Right atrium auricular region (tissue), 2 donors: Measurements from ENCODE around the gene TUSC2. TPM values are rescaled to one million over a fixed set of nuclear protein-coding genes. Genes with fewer than 3 reads are reported as not detected.
A peak's percentile ranks its signal among the peaks of the same experiment; 100 is the strongest.
"Not testable (repeated sequence)": the region's sequence is repeated elsewhere in the genome, so short reads cannot be mapped to it uniquely, and the experiment has no call there.

ENCODE experiments used
- DNase-seq: peaks from one replicate; pipeline ENCODE4 v3.0.0-alpha.2; 2019; ENCODE audit warnings: low spot score
- H3K27ac ChIP-seq, 2 donors: fragments of 200-600 bp; sonication (generic); 1 replicate in 1 of 2; 2 replicates in 1 of 2; pipeline ENCODE4 v1.5.1; 2016 to 2019
- H3K27me3 ChIP-seq, 2 donors: fragments of 200-600 bp; sonication (generic); one replicate each; pipeline versions ENCODE4 v1.5.1 to v1.6.0; 2017 to 2019
- H3K36me3 ChIP-seq: fragments of 200-600 bp; sonication (generic); one replicate; pipeline ENCODE4 v1.5.1; 2016
- H3K4me1 ChIP-seq, 2 donors: fragments of 200-600 bp; sonication (generic); one replicate each; pipeline versions ENCODE4 v1.5.1 to v1.6.0; 2017 to 2019
- H3K4me3 ChIP-seq, 2 donors: fragments of 200-600 bp; sonication (generic); 1 replicate in 1 of 2; 2 replicates in 1 of 2; pipeline ENCODE4 v1.5.1; 2017 to 2019; ENCODE audit warnings: mild to moderate bottlenecking in 1 of 2, moderate library complexity in 1 of 2
- H3K9me3 ChIP-seq, 2 donors: fragments of 200-600 bp; sonication (generic); one replicate each; pipeline ENCODE4 v1.5.1; 2019
- CTCF ChIP-seq, 2 donors: fragments of 200-600 bp; sonication (generic); IDR thresholded peaks; one replicate each; pipeline ENCODE4 v1.5.1; 2019; ENCODE audit warnings: antibody characterized with exemption in 2 of 2
- total RNA-seq, 2 donors: library from RNA; depleted of rRNA; stranded (reverse); fragments of >200 nt; gene quantifications; one replicate each; pipeline ENCODE4 v1.1.0, GENCODE V29; 2016

Gene TUSC2
- total RNA-seq, 2 donors from 2014 or later, result 23.4 to 29.6 TPM

DNA sequence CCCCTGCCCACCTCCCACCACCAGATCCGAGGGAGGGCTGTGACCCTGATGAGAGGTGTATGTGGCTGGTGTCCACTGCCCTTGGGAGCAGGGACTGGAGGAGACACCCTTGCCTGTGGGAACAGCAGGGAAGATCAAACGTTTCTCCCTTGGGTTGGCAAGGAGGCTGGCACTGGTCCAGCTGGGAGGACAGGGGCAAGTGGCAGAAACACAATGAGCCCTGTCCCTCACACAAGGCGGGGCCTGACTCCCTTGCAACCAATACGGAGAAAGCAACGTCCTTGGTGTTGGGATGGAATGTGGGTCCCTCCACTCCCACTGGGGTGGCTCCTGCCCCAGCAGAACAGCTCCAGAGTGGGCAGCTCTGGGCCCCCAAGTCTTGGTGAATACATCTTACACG, 10.7 kb downstream of the TUSC2 start:
- Histone ChIP-seq H3K4me1 (peaks cover 0 to 50% of the 10 kb centered on the region in 2 donors), H3K4me3 (no peak overlapping the region)
- DNase-seq, result no peak

GRCh38 chr3:50316657-50317242, 11.3 kb downstream of the TUSC2 start:
- H3K27ac ChIP-seq, result peak overlapping the region in 1 of 2 donors; percentile 93
- H3K4me3 ChIP-seq, result no peak overlapping the region
- H3K36me3 ChIP-seq, result peaks cover 26% of the 10 kb centered on the region
- no peak for TF ChIP-seq CTCF (IDR thresholded peaks at IDR 0.05)
- H3K27me3 ChIP-seq, result no peaks in the 10 kb centered on the region
- H3K4me1 ChIP-seq, result peaks cover 0 to 44% of the 10 kb centered on the region in 2 donors
- H3K9me3 ChIP-seq, result no peaks in the 10 kb centered on the region
- DNase-seq, result no peak

More for the DNA sequence above, 10.7 kb downstream of the TUSC2 start:
- TF ChIP-seq CTCF (IDR thresholded peaks at IDR 0.05), result no peak
- H3K9me3 ChIP-seq, result no peaks in the 10 kb centered on the region
- peak overlapping the region in 1 of 2 donors; percentile 93 for H3K27ac ChIP-seq
- H3K36me3 ChIP-seq, result peaks cover 26% of the 10 kb centered on the region
- H3K27me3 ChIP-seq, result no peaks in the 10 kb centered on the region

DNA sequence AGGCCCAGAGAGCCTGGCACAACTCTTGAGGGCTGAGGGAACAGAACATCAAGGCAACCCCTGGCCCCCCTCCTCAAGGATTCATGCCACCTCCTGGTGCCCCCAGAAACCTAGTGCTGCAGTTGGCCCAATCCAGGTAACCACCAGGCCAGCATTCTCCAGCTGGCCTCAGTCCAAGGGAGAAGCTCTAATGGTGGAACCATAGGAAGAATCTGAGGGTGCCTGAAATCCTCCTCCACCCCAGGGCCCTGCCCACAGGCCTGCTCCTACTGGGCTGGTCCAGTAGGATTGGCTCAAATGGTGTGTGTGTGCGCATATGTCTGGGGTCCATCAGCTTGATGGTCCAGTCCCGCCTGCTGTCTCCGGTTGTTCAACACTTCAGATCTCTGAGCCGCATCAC, 13.2 kb downstream of the TUSC2 start:
- Histone ChIP-seq H3K4me3 (no peak overlapping the region), H3K27ac (no peak overlapping the region), H3K27me3 (no peaks in the 10 kb centered on the region), H3K9me3 (no peaks in the 10 kb centered on the region), H3K4me1 (peaks cover 0 to 34% of the 10 kb centered on the region in 2 donors), H3K36me3 (peaks cover 26% of the 10 kb centered on the region)
- no peak for TF ChIP-seq CTCF (IDR thresholded peaks at IDR 0.05)
- DNase-seq, result no peak

DNA sequence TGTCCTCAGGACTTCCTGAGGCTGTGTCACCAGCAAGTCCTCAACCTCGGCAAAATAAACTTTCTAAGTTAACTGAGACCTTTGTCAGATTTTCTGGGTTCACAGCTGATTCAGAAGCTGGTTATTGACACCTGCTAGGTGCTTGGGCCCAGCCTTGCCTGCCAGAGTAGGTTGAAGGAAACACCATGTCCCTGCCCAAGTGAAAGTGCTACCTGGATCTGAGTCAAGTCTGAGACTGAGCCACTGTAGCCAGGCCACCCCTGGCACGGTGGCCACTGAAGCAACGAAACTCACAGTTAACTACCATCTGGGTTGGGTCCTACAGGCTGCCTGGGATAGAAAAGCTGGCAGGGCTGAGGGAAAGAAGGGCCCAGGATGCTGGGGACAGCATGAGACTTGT, 13.7 kb downstream of the TUSC2 start:
- peaks cover 26% of the 10 kb centered on the region for H3K36me3 ChIP-seq
- H3K9me3 ChIP-seq, result no peaks in the 10 kb centered on the region
- H3K4me1 ChIP-seq, result peaks cover 0 to 29% of the 10 kb centered on the region in 2 donors
- DNase-seq, result no peak
- no peak overlapping the region for H3K27ac ChIP-seq
- no peak for TF ChIP-seq CTCF (IDR thresholded peaks at IDR 0.05)
- no peaks in the 10 kb centered on the region for H3K27me3 ChIP-seq
- H3K4me3 ChIP-seq, result no peak overlapping the region

DNA sequence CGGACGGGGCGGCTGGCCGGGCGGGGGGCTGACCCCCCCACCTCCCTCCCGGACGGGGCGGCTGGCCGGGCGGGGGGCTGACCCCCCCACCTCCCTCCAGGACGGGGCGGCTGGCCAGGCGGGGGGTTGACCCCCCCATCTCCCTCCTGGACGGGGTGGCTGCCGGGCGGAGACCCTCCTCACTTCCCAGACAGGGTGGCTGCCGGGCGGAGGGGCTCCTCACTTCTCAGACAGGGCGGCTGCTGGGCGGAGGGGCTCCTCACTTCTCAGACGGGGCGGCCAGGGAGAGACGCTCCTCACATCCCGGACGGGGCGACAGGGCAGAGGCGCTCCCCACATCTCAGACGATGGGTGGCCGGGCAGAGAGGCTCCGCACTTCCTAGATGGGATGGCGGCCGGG, 16.0 kb downstream of the TUSC2 start:
- H3K36me3 ChIP-seq, H3K9me3 ChIP-seq, H3K27ac ChIP-seq, H3K4me3 ChIP-seq, H3K4me1 ChIP-seq, H3K27me3 ChIP-seq, DNase-seq: not testable (repeated sequence)

- no peak for TF ChIP-seq CTCF (IDR thresholded peaks at IDR 0.05)
- peaks cover 0 to 37% of the 10 kb centered on the region in 2 donors for H3K4me1 ChIP-seq
- H3K36me3 ChIP-seq, result no peaks in the 10 kb centered on the region
- H3K27me3 ChIP-seq, result no peaks in the 10 kb centered on the region
- no peak overlapping the region for H3K27ac ChIP-seq
- no peaks in the 10 kb centered on the region for H3K9me3 ChIP-seq
- no peak overlapping the region for H3K4me3 ChIP-seq
- no peak for DNase-seq
These were observed 23.4 kb downstream of the TUSC2 start for GRCh38 chr3:50304601-50305000.
